Thymus (tissue), 11 donors: ENCODE data around the gene TBCC. TPM values are rescaled to one million over a fixed set of nuclear protein-coding genes. Genes with fewer than 3 reads are reported as not detected.
"Not testable (repeated sequence)": the region's sequence is repeated elsewhere in the genome, so short reads cannot be mapped to it uniquely, and the experiment has no call there.

Experiments
- DNase-seq, 9 donors: peaks; one replicate each; pipeline ENCODE4 v3.0.0-alpha.2; 2013; ENCODE audit warnings: low spot score in 9 of 9, low read depth in 6 of 9, missing footprints in 1 of 9
- H3K27ac ChIP-seq, 2 donors: one replicate each; pipeline ENCODE4 v1.5.1; 2013; ENCODE audit warnings: control low read depth in 1 of 2, low read depth in 1 of 2, low read length in 1 of 2, mild to moderate bottlenecking in 1 of 2, moderate library complexity in 1 of 2
- H3K27me3 ChIP-seq, 2 donors: one replicate each; pipeline ENCODE4 v1.5.1; 2013; ENCODE audit warnings: low read length in 1 of 2; ENCODE audit not compliant: control insufficient read depth in 2 of 2, insufficient read depth in 1 of 2
- H3K36me3 ChIP-seq, 2 donors: one replicate each; pipeline ENCODE4 v1.5.1; 2013; ENCODE audit warnings: low read length in 1 of 2, mild to moderate bottlenecking in 1 of 2, moderate library complexity in 1 of 2; ENCODE audit not compliant: control insufficient read depth in 2 of 2, insufficient read depth in 2 of 2
- H3K4me1 ChIP-seq, 2 donors: one replicate each; pipeline ENCODE4 v1.5.1; 2013; ENCODE audit warnings: low read length in 2 of 2; ENCODE audit not compliant: control insufficient read depth in 2 of 2, insufficient read depth in 2 of 2
- H3K4me3 ChIP-seq, 2 donors: one replicate each; pipeline ENCODE4 v1.5.1; 2013; ENCODE audit warnings: low read length in 2 of 2, control low read depth in 1 of 2, mild to moderate bottlenecking in 1 of 2
- H3K9me3 ChIP-seq, 2 donors: one replicate each; pipeline ENCODE4 v1.5.1; 2013; ENCODE audit warnings: low read length in 1 of 2, mild to moderate bottlenecking in 1 of 2; ENCODE audit not compliant: control insufficient read depth in 2 of 2, insufficient read depth in 1 of 2
- WGBS: extraction: QIAGEN DNeasy Blood & Tissue Kit; methylation state at CpG from one replicate; pipeline ENCODE4 v1.1.7; 2013; 5-methylcytosine and 5-hydroxymethylcytosine counted together
- polyA plus RNA-seq: library from polyadenylated mRNA; stranded (reverse); fragments of 200-250 nt; gene quantifications from one replicate; pipeline ENCODE4 v1.2.3, GENCODE V29; 2013
- total RNA-seq: library from RNA; stranded (reverse); fragments of 120-200 nt; gene quantifications from one replicate; pipeline ENCODE4 v1.2.4, GENCODE V29; 2013
- donor health status: healthy.

TBCC gene
- total and polyA plus RNA-seq, 2 donors = 31.2 to 64.5 TPM

DNA sequence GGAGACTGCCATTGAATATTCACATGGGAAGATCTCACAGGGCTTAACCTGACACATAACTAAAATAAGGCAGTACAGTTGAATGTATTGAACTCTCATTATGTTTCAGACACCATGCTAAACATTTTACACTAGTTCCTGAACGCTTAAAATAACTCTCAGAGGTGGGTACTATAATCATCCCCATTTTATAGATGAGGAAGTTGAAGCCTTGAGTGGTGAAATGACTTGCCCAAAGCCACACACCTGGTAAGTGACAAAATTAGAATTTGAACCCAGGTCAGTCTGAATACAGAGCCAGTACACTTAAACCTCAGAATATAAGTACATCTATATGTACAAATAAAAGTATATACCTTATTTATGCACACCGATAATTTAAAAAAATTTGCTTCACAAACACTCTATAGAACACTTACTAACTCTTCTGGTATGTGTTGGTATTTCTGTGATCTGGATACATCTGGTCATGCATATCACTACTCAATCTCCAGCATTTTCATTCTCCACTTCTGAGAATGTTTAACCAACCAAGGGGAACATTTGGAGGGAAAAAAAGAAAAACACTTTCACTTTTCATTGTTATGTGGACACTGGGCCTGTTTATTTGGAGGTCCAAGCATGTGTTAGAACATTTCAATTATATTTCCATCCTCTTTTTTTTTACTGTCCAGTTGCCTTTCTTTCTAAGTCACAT lies 31.4 kb upstream of the TBCC start:
- no peaks in the 10 kb centered on the region for H3K36me3 ChIP-seq
- H3K4me3 ChIP-seq = no peak overlapping the region
- no peak overlapping the region for H3K27ac ChIP-seq
- 93% methylated on average over 2 of the region's 2 CpGs for WGBS
- H3K27me3 ChIP-seq = peaks cover 6 to 10% of the 10 kb centered on the region in 2 donors
- H3K9me3 ChIP-seq = no peaks in the 10 kb centered on the region
- no peak for DNase-seq
- H3K4me1 ChIP-seq = peaks cover 3 to 19% of the 10 kb centered on the region in 2 donors

DNA sequence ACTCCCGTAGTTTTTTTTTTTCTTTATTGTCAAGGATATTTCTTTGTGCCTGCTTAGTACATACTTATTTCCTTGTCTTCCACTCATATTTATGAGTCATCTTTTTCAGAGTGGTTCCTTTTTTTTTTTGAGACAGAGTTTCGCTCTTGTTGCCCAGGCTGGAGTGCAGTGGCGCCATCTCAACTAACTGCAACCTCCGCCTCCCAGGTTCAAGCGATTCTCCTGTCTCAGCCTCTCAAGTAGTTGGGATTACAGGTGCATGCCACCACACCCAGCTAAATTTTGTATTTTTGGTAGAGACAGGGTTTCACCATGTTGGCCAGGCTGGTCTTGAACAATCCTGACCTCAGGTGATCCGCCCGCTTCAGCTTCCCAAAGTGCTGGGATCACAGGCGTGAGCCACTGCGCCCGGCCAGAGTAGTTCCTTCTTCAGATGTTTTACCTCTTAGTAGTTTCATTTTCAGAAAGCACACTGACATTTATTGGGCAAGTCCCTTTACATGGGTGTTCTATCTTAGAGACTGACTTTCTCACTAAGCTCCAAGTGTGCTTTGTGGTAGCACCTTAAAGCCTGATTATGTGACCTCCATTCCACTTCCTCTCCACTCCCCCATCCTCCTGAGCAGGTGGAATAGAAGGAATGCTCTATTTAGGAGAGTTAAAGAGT lies 29.1 kb upstream of the TBCC start:
- peak in 1 of 9 donors; percentile 56 for DNase-seq
- Histone ChIP-seq H3K4me1 (peaks cover 12 to 37% of the 10 kb centered on the region in 2 donors), H3K27ac (peak overlapping the region; percentile 64 to 69), H3K27me3 (peaks cover 6 to 12% of the 10 kb centered on the region in 2 donors)
- H3K36me3 ChIP-seq, H3K9me3 ChIP-seq, H3K4me3 ChIP-seq: not testable (repeated sequence)
- WGBS = 57% methylated on average over 10 of the region's 10 CpGs

DNA sequence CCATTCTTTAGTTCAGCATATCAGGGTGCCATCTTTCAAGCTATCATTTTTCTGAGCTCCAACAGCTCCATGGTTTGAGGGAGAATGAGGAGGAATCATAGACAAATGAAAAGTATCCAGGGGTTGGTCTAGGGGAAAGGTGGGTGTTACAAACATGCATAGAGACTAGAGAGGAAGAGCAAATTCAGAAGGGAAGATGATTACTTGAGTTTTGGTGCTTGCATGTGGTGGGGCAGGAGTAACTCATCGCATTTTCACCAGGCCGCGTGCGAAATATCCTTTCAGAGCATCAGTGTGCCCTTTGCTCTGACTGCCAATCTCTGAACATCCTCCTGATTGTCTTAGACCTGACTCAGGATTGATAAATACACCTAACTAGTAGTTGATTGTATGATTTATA lies 28.3 kb upstream of the TBCC start:
- no peak for DNase-seq
- Histone ChIP-seq H3K36me3 (no peaks in the 10 kb centered on the region), H3K27me3 (peaks cover 6 to 15% of the 10 kb centered on the region in 2 donors), H3K27ac (peak overlapping the region in 1 of 2 donors; percentile 25), H3K4me1 (peaks cover 12 to 37% of the 10 kb centered on the region in 2 donors), H3K4me3 (no peak overlapping the region), H3K9me3 (peaks cover 0 to 5% of the 10 kb centered on the region in 2 donors)
- WGBS = 90% methylated on average over 4 of the region's 4 CpGs

DNA sequence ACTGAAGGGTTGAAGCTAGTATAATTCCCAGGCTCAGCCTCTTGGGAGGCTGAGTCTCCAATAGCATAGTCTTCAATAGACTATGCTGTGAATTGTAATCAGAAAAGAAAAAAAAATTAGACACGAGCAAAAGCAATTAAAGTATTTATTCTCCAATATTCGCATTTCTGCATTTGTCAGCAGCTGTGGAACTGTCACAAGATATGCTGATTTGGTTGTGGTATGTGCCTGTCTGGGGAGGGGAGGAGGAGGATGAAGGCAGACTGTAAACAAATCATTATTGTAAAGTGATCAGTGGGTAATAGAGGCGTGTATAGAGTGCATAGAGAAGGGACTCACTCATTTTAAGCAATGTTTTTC lies 25.8 kb upstream of the TBCC start:
- Histone ChIP-seq H3K4me3 (peak overlapping the region in 1 of 2 donors; percentile 39), H3K36me3 (no peaks in the 10 kb centered on the region), H3K4me1 (peaks cover 12 to 39% of the 10 kb centered on the region in 2 donors), H3K27ac (peak overlapping the region; percentile 52 to 90), H3K27me3 (peaks cover 6 to 18% of the 10 kb centered on the region in 2 donors), H3K9me3 (peaks cover 0 to 8% of the 10 kb centered on the region in 2 donors)
- 48% methylated on average over 3 of the region's 3 CpGs for WGBS
- DNase-seq = no peak

DNA sequence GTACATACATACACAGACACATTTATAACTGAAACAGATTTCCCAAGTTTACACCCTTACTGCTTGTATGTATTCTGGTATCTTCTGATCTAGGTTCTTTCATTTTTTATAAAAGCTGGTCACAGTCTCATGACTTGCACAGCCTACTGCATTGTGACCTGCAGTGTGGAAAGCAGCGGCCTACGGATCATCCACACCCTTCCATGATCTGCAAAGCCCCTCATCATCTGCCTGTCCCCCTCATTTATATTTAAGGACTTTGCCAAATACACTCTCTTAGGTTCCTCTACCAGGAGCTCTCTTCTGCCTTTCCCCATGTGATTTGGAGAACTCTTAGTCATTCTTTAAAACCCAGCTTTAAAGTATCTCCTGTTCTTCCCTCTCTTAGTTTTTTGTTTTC lies 23.9 kb upstream of the TBCC start:
- no peak for DNase-seq
- Histone ChIP-seq H3K27me3 (peaks cover 6 to 18% of the 10 kb centered on the region in 2 donors), H3K27ac (no peak overlapping the region), H3K4me3 (no peak overlapping the region), H3K4me1 (peaks cover 12 to 32% of the 10 kb centered on the region in 2 donors), H3K9me3 (peaks cover 0 to 8% of the 10 kb centered on the region in 2 donors), H3K36me3 (no peaks in the 10 kb centered on the region)
- 97% methylated on average over 2 of the region's 2 CpGs for WGBS

DNA sequence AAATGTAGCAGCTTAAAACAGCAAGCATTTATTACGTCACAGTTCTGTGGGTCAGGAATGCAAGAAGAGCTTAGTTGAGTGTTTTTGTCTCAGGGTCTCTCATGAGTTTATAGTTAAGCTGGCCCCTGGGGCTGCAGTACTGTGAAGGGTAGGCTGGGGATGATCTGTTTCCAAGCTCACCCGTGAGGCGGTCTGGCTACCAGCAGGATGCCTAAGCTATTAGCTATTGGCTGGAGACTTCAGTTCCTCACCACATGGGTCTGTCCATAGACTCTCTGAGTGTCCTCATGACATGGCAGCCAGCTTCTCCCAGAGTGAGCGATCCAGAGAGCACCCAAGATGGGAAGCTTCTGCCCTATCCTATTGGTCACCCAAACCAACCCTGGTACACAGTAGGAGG lies 23.1 kb upstream of the TBCC start:
- Histone ChIP-seq H3K27ac (no peak overlapping the region), H3K4me3 (no peak overlapping the region), H3K9me3 (peaks cover 0 to 8% of the 10 kb centered on the region in 2 donors), H3K36me3 (no peaks in the 10 kb centered on the region), H3K27me3 (peaks cover 6 to 18% of the 10 kb centered on the region in 2 donors), H3K4me1 (peaks cover 11 to 29% of the 10 kb centered on the region in 2 donors)
- 97% methylated on average over 4 of the region's 4 CpGs for WGBS
- no peak for DNase-seq

DNA sequence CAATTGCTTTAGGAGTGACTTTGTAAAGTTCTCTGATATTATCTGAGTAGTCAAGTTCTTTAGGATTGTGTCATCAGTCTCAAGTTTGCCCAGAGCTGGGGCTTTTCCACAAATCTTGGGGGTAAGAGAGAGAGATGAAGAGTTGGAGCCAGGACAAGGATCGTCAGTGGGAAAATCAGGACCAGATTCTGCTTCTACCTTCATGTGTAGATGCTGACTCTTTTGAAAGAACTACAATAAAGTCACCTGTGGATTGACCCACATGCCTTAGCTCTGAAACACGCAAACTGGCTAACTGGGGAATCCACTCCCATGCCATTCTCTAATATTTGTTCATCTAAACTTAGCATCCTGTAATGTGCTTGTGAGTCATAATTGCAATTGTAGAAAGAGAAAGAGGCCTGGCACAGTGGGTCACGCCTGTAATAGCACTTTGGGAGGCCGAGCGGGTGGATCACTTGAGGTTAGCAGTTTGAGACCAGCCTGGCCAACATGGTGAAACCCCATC lies 20.3 kb upstream of the TBCC start:
- WGBS = 99% methylated on average over 5 of the region's 5 CpGs
- H3K27ac ChIP-seq = no peak overlapping the region
- DNase-seq = no peak
- H3K36me3 ChIP-seq = no peaks in the 10 kb centered on the region
- H3K4me3 ChIP-seq = no peak overlapping the region
- peaks cover 0 to 6% of the 10 kb centered on the region in 2 donors for H3K27me3 ChIP-seq
- H3K4me1 ChIP-seq = peaks cover 6 to 14% of the 10 kb centered on the region in 2 donors
- peaks cover 0 to 8% of the 10 kb centered on the region in 2 donors for H3K9me3 ChIP-seq

DNA sequence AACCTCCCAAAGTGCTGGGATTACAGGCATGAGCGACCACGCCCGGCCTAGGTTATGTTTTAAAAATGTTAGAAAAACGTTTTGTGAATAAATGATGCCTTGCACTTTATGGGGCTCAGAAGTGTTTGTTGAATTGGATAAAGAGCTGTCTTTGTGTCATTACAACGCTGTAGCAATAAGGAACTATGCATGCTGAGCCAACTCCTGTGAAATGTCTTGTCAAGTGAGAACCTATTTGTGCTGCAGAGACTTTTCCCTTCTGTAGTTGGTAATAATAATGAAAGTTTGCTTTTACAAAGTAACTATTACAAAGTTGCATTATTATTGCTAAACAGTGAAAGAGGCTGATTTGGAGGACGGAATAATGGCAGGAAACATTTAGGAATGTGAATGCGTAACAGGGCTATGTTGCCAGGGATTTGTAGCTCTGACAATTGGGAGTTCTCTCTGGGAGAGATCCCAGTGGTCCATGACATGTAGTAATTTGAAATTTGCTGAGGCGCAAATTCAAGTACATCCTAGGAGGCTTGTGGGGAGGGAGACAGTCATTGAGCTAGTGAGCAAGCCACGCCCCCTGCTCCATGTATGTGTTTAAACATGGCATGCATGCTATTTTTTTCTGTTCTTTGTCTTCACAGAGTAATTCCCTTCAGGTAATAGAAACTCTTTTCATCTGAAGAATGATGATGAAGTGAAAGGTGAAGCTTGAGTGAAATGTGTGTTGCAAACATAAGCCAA lies 19.2 kb upstream of the TBCC start:
- no peaks in the 10 kb centered on the region for H3K36me3 ChIP-seq
- no peak overlapping the region for H3K27ac ChIP-seq
- no peak overlapping the region for H3K4me3 ChIP-seq
- DNase-seq = no peak
- H3K27me3 ChIP-seq = peaks cover 0 to 6% of the 10 kb centered on the region in 2 donors
- H3K4me1 ChIP-seq = peaks cover 0 to 4% of the 10 kb centered on the region in 2 donors
- 93% methylated on average over 9 of the region's 9 CpGs for WGBS
- peaks cover 0 to 4% of the 10 kb centered on the region in 2 donors for H3K9me3 ChIP-seq

DNA sequence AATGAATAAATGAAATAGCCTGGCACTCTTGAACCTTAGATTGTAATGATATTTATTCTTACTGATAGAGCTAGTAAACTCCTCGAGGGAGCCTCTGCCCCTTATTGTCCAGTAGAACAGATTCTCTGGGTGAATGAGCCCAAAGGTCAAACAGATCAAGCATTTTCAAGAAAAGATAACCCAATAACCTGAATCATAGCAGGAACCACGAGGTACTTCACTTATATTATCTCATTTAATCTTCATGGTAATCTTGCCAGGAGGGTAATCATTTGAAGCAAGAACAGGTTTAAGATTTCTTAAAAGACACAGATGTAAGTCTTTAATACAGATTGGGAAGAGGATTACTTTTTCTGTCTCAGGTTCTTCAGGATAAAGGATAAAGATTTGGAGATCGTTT lies 17.0 kb upstream of the TBCC start:
- no peaks in the 10 kb centered on the region for H3K27me3 ChIP-seq
- H3K27ac ChIP-seq = no peak overlapping the region
- no peak for DNase-seq
- no peaks in the 10 kb centered on the region for H3K9me3 ChIP-seq
- H3K36me3 ChIP-seq = no peaks in the 10 kb centered on the region
- peaks cover 0 to under 1% of the 10 kb centered on the region in 2 donors for H3K4me1 ChIP-seq
- WGBS = 95% methylated on average over 3 of the region's 3 CpGs
- no peak overlapping the region for H3K4me3 ChIP-seq
